MM.1S (cell line): Measurements from ENCODE around the gene LLPH.

Experiments
- CTCF ChIP-seq: fragments of 300-600 bp; sonication (generic); IDR thresholded peaks from 2 replicates; pipeline ENCODE4 v1.5.1; 2016; ENCODE audit warnings: antibody characterized with exemption, low read length, mixed read lengths
- EZH2 ChIP-seq: fragments of 300-600 bp; sonication (generic); optimal IDR thresholded peaks from 2 replicates; pipeline ENCODE3; 2017; ENCODE audit warnings: low read depth, mild to moderate bottlenecking, antibody characterized with exemption, low read length, mixed read lengths

- no peak for TF ChIP-seq CTCF
- TF ChIP-seq EZH2 = no peak
These were observed 32.2 kb upstream of the LLPH start for GRCh38 chr12:66162701-66163100.
